H54 (cell line): ENCODE measurements around the gene METTL14.

Source experiments
- DNase-seq: peaks from one replicate; pipeline ENCODE4 v3.0.0; 2011; ENCODE audit warnings: low spot score, mixed read lengths; ENCODE audit not compliant: insufficient read length
- FAIRE-seq: peaks from 3 replicates; lab custom pipeline; 2011; peaks lifted over from hg19 to GRCh38; lab: Jason Lieb, UNC
- POLR2A ChIP-seq: IDR thresholded peaks from 2 replicates; pipeline ENCODE4 v1.6.1; 2011; ENCODE audit warnings: low read depth, mild to moderate bottlenecking, low read length

Gene METTL14

DNA sequence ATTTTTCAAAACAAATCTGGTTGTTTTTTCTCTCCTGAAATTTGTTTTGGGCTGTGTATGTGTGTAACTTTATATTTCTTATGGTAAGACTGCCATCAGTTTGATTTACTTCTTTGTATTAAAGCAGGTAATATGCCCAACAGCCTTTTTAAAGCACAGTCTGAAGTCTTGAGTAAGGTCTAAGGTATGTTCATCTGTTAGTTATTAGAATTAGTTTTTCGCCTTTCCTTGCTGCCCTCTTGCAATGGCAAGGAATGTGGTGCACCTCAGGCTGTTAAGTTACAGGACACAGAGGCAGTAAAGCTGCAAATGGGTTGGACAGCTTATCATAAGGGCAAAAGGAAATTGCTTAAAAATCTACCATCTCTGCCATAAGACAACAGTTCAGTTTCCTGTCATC lies 71.8 kb downstream of the METTL14 start:
- DNase-seq (no peak), FAIRE-seq (no peak)
- no peak for TF ChIP-seq POLR2A

DNA sequence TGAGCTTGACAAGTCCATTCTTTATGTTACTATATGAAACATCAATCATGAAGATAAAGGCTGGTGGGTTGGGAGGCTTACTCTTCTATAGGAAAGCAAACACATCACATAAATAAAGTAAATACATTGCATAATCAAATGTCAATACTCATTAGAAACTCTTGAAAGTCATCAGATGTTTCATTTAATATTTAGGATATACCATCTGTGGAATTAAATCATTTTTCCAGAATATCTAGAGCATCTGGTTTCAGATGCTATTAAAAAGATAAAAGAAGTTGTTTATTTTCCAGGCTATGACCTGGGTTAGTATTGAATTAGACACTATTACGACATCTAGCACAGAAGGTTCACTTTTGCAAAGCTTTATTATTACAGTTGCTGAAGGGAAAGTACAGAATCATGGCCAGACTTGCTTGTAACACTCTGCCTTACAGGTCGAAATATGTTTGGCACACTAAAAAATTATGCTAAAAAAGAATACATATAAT lies 72.6 kb downstream of the METTL14 start:
- TF ChIP-seq POLR2A: no peak
- FAIRE-seq (no peak), DNase-seq (no peak)

DNA sequence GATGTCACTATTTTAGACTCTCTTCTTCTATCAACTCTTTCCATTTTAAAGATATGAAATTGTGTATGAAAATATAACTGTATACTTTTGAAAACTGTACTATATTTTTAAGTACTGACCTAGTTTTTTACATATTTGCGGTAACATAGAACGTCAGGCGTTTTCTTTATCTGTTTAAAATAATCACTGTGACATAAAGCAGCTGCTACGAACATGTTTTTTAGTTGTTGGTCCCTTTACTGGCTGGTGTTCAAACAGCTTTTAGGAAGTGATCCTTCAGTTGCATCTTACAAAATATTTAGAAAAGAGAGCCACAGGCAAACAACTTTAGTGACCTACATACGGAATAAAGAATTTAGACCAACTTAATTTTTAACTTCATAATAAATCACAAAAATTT lies 73.1 kb downstream of the METTL14 start:
- FAIRE-seq: no peak
- DNase-seq: no peak
- no peak for TF ChIP-seq POLR2A

DNA sequence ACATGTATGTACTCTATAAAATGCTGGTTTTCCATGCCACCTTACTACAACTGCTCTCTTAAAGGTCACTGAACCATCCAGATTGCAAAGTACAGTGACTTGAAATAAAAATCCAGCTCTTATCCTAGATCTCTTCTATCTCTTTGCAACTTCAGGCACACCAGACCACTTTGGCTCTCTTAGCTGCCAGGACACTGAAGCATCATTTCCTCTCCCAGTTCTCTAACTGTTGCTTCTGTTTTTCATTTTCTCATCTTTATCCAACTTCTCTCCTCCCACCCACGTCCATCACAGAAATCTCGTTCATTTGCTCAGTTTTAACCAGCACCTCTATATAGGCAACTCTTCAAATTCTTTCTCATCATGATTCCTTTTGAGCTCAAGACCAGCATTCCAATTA lies 74.3 kb downstream of the METTL14 start:
- no peak for FAIRE-seq
- DNase-seq: no peak
- no peak for TF ChIP-seq POLR2A

DNA sequence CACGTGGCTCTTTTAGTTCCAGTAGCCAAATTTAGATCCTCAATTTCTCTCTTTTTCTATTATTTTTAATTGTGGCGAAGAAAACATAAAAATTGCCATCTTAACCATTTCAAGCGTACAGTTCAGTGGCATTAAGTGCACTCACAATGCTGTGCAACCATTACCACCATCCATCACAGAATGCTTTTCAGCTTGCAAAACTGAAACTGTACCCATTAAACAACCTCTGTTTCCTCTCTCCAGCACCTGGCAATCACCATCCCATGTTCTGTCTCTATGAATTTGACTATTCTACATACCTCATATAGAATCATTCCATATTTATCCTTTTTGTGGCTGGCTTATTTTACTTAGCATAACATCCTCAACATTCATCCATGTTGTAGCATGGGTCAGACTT lies 74.9 kb downstream of the METTL14 start:
- no peak for TF ChIP-seq POLR2A
- FAIRE-seq: no peak
- DNase-seq: no peak

DNA sequence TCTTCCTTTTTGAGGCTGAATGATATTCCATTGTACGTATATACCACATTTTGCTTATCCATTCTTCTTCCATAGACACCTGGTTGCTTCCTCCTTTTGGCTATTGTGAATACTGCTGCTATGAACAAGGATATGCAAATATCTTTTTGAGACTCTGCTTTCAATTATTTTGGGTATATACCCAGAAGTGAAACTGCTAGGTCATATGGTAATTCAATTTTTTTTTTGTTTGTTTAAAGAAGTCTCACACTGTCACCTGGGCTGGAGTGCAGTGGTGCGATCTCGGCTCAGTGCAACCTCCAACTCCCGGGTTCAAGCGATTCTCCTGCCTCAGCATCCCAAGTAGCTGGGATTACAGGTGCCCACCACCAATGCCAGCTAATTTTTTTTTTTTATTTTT lies 75.3 kb downstream of the METTL14 start:
- FAIRE-seq: no peak
- no peak for DNase-seq
- TF ChIP-seq POLR2A: no peak

DNA sequence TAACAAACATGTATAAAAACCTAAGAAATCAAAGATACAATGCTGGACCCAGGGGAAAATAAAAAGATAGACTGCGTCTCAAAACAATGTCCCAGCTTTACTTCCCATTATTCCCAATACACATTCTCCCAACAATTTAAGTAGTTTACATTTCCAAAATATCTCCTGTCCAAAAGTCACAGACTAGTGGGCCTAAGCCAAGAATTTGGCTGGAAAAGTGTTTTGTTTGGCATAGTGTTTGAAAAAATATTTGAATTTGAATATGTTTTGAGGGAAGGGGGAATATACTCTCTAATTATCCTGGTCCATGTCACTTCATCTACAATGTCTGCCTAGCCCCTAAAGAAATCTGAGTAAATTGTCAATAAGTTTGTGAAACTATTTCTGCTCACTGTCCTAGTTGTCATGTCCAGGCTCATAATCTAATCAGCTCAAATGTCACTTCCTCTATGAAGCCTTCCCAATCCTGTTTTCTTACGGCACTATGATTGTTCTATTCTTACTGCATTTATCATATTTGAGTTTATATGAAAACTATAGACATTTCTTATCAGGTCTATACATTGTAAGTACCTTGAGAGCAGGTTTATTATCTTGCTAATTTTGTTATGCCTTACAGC lies 76.3 kb downstream of the METTL14 start:
- TF ChIP-seq POLR2A: no peak
- FAIRE-seq (no peak), DNase-seq (no peak)

DNA sequence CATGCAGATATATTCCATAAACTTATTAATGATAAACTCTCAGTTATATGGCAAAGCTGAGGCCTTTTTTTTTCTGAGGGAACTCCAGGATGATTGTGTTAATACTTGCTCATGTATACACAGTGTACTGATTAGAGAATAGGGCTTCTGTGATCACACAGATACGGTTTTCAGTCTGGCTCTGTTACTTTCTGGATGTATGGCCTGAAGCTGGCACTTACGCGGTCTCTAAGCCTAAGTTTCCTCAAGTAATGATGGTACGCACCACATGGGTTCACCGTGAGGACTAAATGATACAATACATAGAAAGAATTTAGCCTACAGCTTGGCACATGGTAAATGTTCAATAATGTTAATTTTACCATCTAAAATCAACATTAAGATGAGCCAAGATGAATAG lies 77.0 kb downstream of the METTL14 start:
- no peak for TF ChIP-seq POLR2A
- FAIRE-seq: no peak
- DNase-seq: no peak

DNA sequence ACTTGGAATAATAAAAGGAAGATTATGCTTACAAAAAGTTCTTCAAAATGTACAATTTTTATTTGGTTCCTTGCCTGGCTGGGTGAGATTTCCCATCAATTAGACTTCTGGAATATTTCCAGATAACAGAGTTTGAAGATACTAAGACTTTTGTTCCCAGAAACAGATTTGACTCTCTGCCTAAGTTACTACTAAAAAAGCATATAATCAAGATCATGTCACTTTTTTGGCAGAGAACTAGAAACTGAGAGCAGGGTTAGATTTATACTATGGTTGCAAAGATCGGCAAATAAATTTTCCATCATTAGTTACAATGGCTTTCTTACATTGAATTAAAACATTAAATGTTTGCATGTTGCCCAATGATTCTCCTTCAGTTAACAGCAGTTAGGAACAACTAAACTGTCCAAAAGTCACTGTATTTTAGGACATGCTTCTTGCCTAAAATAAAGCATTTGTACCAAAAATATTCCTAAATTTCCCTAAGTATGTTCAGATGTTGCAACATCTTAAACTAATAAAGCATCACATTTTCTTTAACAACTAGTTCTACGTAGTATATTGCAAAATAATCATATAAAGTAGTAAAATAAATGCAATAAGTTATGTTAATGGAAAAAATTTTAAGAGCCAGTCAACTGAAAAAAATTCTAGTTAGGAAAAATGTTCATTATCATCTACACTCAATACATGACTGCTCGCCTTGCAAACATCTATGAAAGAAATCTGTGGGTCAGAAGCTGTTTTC lies 77.7 kb downstream of the METTL14 start:
- DNase-seq: no peak
- no peak for FAIRE-seq
- no peak for TF ChIP-seq POLR2A
